NCI-H2196 (cell line): ENCODE measurements around the gene ERCC5.
A peak's percentile ranks its signal among the peaks of the same experiment; 100 is the strongest.

ENCODE experiments used
- DNase-seq: peaks from one replicate; lab custom pipeline; 2025; ENCODE audit not compliant: unreplicated experiment; lab: John Stamatoyannopoulos, UW

Gene ERCC5

DNA sequence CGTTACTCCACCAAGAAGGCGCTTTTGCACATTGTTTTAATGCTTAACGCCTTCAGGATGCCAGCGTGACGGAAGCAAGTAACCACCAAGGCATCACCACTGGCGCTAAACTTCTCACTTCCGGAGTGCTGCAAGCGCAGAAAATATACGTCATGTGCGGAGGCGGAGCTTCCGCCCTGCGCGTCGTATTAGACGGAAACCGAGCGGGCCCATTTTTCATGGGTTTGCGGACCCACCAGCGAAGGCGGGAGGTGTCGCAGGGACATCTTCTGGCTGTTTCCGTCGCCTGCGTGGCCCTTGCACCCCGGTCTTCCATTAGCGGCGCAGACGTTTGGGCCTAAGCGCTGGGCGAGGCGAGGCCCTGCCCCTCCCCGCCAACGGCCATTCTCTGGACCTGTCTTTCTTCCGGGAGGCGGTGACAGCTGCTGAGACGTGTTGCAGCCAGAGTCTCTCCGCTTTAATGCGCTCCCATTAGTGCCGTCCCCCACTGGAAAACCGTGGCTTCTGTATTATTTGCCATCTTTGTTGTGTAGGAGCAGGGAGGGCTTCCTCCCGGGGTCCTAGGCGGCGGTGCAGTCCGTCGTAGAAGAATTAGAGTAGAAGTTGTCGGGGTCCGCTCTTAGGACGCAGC is at the start of gene ERCC5:
Gene ERCC5, plus strand, starts transcription at position 403 of the 631 bp plus-strand sequence. CDS start 235 bp downstream, outside the sequence.
- DNase-seq, result peak; percentile 81

DNA sequence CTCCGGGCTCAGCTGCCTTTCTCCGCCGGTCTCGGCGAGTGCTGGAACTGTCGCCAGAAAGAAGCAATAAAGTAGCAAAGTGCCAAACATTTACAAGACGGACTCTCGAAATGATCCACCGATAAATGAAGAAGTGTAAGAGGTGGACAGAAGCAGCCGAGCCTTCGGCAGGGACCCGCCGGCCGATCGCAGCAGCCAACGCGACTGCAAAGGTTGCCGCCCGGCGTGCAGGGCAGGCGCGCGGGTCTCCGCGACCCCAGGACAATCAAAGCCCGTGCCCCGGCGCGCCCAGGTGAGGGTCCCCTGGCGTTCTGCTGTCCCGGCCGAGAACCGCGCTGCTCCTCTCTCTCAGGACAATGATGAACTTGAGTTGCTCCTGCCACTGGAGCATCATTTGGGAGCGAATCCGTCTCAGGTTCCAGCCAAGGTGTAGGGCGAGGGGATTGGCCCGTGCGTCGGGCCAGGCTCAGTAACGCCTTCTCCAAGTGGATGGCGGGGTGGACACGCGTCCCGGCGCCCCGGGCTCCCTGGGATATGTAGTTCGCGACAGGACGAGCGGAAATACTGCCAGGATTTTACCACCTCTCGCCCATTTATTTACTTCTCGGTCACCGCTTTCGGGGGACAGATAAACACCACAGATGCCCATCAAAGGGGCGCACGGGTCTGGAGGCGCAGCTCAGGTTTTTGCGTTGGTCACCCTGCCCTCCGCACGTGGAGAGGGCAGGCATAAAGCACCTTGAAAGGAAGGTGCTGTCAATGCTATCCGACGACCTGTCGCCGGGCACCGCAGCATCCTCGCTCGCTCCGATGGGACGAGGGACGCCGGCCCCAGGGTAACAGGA is 47.0 kb upstream of the ERCC5 start, which contains the start of the genes BIVM and POGLUT2:
Gene BIVM, plus strand, starts transcription at position 539 of the 845 bp plus-strand sequence. CDS start 8,149 bp downstream, outside the sequence.
Gene POGLUT2, minus strand, starts transcription at position 396 of the 845 bp plus-strand sequence. Its CDS starts 306 bp downstream, at position 90.
- peak; percentile 75 for DNase-seq

DNA sequence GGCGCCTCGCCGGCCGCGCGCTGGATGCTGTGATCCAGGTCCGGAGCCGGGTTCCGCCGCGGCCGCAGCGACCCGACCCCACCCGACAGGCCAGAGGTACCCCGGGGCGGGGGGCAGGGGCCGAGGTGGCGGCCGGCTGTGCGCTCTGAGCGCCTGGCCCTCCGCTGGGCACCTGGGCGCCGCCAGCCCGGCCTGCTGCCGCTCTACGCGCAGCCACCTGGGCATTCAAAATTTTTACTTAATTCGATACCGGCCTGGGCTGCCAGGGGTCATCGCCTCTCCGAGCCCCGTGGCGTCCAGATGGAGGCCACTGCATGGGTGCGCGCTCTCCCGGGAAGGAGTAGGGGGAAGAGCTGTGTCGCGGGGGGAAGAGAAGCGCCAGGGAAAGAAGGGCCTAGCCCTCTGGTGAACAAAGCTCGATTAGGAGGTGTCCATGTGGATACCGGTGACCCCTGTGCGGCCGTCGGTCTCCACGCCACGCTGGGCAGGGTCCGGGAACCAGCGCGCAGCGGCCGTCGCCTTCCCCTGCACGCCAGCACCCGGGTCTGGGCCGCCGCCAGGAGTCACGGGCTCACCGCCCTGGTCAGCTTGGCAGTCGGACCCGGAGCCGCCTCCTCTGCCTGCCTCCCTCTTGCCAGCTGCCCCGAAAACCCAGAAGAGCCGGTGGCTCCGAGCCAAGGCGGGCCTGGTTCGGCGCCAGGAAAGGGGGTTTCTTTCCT is 46.2 kb upstream of the ERCC5 start:
- DNase-seq, result no peak

DNA sequence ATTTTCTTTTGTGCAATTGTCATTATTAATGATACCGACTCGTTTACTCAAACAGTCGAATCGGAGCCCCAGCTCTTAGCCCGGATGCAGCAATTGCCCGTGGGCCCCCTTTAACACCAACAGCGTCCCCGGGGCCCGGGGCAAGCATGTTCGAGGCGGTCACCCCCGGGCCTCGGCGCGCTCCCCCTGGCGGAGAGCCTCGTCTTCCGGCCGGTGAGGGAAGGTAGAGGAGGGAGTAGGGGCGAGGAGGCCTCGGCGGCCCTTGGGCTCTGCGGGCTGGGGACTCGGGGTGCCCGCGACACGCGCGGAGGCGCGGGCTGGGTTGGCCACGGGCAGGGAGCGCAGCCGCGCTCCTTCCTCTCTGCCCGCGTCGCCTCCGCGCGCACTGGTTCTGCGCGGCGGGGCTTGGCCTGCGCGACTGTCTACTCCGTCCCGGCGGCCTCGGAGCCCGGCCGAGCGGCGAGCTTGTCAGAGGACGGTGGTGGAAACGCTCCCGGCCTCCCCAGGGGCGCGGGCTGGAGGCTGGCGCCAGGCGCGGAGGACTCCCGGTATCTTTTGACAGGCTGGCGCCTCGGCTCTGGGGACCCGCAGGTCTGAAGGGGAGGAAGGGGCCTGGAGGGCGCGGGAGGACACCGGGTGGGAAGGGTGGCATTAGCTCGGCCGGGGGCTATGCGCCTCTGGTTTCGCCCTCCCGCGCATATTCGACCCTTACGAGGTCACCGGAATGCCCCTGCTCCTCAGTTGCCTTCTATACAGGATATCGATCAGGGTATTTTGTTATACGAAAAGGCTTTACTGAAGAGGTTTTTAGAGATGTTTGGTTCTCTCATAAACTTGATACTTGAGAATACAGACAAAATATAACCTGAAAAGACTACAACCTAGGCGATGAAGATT is 45.4 kb upstream of the ERCC5 start:
- peak; percentile 40 for DNase-seq

DNA sequence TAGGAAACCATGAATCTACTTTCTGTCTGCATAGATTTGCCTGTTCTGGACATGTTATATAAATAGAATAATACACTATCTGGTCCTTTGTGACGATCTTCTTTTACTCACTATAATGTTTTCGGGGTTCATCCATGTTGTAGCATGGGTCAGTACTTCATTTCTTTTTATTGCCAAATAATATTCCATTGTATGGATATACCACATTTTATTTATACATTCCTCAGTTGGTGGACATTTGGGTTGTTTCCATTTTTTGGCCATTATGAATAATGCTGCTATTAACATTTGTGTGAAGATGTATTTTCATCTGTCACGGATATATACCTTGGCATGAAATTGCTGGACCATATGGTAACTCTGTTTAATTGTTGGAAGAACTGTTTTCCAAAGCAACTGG is 40.2 kb upstream of the ERCC5 start:
- DNase-seq, result no peak

DNA sequence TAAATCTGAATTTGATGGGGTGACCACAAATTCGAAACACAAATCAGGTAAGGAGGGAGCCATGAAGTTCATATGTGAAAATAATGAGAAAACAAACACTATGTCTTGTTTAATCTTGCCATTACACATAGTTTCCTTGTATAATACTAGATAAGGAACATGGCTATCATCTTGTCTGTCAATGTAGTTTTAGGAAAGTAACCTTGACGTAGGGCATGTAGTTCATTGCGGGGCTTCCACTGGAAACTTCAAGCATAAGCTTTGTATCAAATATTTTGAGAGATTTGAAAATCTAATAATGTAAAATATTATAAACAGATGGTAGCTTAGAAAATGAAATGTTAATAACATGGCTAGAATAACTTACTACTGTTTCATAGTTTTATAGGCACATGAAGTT is 38.1 kb upstream of the ERCC5 start:
- DNase-seq, result no peak

DNA sequence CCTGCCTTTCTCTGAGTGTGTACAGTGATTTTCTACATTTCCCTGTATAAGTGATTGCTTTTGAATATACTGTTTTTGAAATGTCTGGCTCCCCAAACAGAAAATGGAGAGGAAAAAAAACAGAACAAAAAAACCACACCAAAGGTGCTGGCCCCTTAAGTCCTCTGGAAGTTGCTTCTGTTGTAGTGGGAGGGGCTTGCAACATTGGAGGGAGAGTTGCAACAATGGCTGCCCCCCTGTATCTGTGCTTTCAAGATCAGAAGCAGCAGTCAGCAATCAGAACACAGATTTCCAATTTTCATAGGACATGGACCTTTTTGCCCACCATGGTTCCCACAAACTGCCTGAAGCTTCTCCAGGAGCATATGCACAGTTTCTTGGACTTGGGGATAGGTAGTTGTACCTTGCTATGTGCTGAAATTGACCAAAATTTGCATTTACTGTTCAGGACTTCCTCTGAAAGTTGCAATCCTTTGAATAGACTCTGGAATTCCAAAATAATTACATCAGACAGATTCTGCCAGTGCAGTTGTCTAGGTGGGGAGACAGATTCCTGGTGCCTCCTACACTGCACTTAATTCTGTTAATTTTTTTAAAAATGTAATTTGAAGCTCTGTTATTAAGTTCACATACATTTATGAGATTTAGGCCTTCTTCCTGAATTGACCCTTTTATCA is 33.1 kb upstream of the ERCC5 start:
- DNase-seq, result no peak

DNA sequence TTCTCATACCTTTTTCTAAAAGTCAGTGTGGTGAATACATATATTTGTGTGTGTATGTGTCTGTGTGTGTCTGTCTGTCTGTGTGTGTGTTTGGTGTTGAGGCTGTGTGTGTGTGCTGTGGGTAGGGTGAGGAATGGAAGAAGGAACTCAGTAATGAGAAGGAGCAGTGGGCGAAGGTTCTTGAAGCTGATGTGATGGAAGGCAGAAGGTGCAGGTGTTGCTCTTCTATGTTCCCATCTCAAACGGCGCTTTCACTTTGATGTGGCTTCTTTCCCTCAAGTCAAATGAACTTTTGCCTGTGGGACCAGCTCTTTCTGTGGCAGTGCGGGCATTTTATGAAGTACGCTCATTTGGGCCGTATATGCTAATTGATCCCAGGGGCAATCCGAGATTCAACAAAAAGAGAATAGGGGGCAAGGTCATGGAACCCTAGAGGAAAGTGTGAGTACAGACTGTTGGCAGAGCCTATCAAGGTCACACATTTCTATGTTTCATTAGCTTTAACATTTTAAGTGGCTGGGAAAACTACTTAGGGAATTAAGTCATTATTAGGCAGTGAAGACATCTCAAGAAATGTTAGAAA is 31.7 kb upstream of the ERCC5 start:
- no peak for DNase-seq

DNA sequence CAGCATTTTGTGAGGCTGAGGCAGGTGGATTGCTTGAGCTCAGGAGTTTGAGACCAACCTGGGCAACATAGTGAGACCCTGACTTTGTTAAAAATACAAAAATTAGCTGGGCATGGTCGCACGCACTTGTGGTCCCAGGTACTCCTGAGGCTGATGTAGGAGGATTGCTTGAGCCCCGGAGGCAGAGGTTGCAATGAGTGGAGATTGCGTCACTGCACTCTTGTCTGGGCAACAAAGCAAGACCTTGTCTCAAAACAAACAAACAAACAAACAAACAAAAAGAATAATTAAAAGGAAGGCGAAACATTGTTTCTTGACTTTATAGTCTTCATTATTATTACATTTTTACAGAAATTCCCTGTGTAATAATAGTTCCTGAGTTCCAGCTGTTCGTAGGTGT is 31.0 kb upstream of the ERCC5 start:
- DNase-seq, result no peak

DNA sequence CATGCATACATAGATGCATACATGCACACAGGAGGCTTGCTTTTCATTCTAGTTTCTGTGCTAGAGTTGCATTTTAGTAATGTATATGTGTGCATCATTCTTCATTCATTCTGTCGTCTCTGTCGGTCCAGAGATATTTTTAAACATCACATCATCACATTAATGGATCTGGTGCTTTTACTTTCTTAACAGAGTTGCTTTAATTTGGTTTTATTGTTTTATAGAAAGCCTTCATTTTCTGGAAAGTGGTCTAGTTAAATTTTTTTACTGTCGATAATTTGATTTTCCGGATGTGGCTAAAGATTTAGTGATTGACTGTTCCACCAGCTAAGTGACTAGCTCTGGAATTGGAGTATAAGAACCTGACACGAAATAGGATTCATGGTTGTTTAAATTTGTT is 30.0 kb upstream of the ERCC5 start:
- no peak for DNase-seq

DNA sequence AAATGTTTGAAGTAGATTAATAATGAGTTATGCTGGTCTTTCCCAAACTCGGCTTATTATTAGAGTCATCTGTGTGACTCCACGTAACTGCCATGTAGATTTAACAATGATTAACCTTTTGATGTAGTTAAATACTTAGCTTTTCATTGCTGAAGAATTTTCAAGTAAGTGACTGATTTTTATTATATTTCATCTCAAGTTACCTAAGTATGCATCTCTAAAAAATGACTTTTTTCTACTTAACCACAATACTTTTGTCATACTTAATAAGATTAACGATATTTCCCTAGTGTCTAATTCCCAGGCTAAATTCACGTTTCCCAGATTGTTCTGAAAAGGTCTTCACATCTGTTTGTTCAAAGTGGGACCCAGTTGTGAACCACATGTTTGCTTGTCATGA is 29.1 kb upstream of the ERCC5 start:
- DNase-seq, result no peak

DNA sequence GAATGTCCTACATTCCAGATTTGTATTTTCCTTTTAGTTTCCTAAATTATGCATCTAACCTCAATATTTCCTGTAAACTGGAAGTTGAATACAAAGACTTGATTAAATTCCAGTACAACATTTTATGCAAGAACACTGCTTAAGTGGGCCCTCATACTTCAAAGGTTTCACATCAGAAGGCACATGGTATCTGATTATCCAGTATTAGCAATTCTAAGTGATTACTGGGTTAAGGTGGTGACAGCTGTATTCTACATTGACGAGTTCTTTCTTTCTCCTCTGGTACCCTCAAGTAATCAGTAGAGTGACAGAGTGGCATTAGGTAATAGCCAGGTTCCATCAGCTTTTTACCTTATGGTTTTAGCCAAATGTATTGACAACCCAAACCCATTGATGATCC is 28.6 kb upstream of the ERCC5 start:
- no peak for DNase-seq

DNA sequence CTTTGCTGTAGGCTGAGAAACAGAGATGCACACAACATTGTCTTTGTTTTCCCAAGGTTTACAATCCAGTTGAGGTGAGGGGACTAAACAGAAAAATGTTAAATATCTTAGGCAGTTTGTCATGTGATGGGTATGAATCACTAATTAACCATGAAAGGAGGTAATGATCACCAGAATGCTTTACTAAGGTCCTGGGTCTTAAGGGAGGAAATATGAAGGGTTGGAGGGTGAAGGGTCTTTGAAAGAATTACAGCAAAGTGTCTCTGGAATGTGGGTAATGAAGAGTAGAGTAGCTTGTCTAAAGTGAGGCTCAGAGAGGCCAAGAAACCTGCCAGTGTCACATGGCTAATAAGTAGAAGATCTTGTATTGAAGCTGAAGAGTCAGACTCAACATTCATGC is 27.9 kb upstream of the ERCC5 start:
- no peak for DNase-seq

DNA sequence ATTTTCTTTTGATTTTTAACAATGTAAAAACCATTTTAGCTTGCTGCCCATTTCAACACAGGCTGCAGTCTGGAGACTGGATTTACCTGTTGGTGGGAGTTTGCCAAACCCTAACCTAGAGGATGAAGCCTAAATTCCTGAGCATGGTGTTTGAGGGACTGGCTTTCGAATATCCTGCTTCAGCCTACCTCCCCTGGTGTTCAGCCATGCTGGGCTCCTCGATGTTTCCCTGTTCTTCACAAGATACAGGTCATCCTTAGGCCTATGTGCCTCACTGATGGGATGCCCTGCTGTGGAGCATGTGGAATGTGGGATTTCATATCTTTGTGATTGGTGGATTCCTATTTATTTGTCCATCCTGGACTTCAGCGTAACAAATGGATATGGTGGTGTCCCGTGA is 20.4 kb upstream of the ERCC5 start:
- no peak for DNase-seq

DNA sequence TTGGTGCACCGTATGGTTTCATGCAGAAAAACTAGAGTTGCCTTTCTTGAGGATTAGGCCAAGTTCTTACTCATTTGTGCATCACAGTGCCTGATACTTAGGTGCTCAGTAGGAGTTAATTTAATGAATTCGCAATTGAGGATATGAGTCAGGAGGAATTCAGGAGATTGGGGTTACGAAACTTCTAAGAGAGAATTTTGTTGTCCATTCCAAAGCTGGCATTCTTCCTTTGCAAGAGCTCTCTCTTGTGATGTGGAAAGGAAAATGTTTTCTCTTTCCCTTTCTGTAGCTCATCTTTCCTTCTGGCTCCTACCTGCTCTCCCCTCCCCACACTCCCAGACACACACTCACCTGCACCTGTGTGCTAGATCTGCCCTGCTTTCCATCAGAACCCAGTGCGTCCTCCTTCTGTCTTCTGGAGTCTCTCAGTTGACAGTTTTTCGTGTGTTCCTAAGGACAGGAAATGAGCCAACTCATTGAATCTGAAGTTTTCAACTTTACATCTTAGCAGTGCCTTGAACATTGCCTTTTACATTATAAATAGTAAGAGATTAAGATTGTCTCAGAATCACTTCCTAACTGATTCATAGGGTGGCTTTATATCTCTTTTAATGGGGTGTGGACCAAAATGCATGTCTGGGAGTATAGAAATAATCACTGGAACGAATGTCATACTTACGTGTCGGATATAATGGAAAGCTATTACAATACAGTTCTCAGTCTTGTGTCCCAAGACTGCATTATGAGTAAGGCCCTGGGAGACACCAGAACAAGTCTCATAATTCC is 19.7 kb upstream of the ERCC5 start:
- no peak for DNase-seq

DNA sequence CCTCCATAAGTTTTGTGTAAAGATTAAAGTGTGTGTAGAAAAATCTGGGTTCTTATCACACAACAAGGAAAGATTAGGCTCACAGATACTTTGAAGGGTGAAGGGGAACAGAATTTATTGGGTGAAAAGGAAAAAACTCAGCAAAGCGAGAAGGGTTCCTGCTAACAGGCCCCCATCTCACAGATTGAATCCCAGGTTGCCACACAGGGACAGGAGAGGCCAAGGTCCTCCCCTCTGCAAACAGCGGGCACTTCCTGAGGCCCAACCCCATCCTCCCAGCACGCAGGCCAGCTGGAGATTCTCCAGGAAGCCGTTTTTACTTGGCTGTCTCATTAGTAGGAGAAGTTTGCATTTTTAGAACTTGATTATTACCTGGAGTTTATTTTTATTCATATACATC is 15.2 kb upstream of the ERCC5 start:
- DNase-seq, result peak; percentile 1

DNA sequence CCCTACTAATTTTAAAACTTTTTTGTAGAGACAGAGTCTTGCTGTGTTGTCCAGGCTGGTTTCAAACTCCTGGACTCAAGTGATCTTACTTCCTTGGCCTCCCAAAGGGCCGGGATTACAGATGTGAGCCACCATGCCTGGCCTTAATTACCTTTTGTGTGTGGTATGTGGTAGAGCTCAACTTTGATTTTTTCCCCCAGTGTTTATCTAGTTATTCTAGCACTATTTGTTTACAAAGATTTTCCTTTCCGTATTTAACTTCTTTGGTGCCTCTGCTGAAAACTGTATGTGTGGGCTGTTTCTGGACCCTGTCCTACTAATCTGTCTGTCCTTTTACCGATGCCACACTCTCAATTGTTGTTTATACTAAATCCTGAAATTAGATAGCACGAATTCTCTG is 9.4 kb upstream of the ERCC5 start:
- DNase-seq, result no peak

DNA sequence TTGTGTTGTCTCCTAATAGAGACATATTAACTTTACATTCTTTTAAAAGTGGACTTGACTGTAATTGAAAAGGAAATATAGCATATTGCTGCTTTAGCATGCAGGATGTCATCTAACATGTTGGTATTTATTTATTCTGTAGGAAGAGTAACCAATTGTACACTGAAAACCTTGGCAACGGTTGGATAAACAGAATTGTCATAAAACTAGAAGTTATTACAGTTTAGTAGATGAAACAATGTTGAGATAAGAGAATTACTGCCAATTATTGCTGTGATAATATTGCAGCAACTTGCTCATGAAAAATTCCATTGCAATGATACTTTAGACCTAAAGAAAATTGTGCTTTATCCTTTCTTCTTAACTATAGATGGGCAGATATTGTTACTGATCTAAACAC is 7.6 kb upstream of the ERCC5 start:
- DNase-seq, result no peak

DNA sequence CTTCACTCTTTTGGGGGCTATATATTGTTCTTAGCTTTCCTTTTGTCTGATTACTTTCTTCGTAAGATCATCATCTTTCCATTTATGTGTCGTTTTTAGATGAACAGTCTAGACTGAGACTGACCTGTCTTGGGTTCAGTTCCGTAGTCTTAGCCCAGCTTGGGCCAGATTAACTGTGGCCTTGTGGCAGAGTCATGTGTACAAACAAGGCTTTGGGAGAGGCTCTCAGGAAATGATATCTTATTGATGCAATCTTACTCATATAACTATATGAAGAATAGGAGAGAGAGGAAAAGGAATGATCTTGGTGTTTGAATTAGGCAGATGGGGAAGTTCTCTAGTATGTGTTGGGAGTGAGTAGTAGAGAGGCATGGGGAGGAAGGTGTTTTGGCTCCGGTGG is 6.8 kb upstream of the ERCC5 start:
- DNase-seq, result no peak
